Inferior parietal cortex (tissue), 1 donor: ENCODE data around the gene MRPS11.
"Not testable (repeated sequence)": the region's sequence is repeated elsewhere in the genome, so short reads cannot be mapped to it uniquely, and the experiment has no call there.

Experiments used
- DNase-seq: peaks from one replicate; pipeline ENCODE4 v3.0.0-alpha.2; 2016; ENCODE audit errors: extremely low spot score

The MRPS11 gene

GRCh38 chr15:88467073-88467934, at the start of gene MRPS11, which contains the start of gene MRPL46:
MRPS11 (plus strand) TSS chr15:88467708; CDS start chr15:88467718, 10 bp downstream.
MRPL46 (minus strand) TSS chr15:88467388; CDS start chr15:88467377, 11 bp downstream.
- DNase-seq: peak; percentile 97

- DNase-seq: no peak
These were observed 47.7 kb upstream of the MRPS11 start for GRCh38 chr15:88419830-88420229.

DNA sequence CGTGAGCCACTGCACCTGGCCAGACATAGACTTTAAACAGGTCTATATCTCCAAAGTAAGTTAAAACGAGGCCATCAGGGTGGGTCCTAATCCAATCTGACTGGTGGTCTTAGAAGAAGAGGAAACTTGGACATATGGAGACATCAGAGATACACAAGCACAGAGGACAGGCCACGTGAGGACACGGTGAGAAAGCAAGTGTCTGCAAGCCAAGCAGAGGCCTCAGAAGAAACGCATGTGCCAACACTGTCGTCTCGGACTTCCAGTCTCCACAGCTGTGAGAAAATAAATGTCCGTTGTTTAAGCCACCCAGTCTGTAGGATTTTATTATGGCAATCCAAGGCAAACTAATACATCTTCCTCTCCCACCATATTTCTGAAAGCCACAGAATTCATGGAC, 44.2 kb upstream of the MRPS11 start:
- DNase-seq: no peak

DNA sequence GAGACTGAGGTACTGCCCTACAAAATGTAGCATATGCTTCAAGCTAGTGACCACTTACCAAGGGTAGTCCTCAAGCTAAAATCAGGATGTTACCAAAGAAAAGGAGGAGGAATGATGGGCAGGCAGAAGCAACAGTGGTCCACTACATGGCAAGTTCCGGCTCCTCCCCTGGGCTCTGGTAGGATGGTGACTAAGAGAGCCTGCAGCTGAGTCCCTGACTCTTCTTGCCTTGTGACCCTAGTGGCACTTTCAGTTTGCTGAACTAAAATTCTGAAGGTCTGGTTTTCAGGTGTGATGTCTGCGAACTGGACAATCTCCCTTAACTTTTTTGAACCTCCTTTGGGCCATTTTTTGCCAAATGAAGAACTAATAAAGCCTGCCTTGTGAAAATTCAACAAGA, 41.2 kb upstream of the MRPS11 start:
- no peak for DNase-seq

- DNase-seq: no peak
These were observed 39.5 kb upstream of the MRPS11 start for GRCh38 chr15:88428053-88428452.

GRCh38 chr15:88428805-88429605, 38.5 kb upstream of the MRPS11 start:
- no peak for DNase-seq

GRCh38 chr15:88430051-88430450, 37.5 kb upstream of the MRPS11 start:
- no peak for DNase-seq

GRCh38 chr15:88431441-88431840, 36.1 kb upstream of the MRPS11 start:
- DNase-seq: no peak

GRCh38 chr15:88433046-88433685, 34.3 kb upstream of the MRPS11 start:
- no peak for DNase-seq

DNA sequence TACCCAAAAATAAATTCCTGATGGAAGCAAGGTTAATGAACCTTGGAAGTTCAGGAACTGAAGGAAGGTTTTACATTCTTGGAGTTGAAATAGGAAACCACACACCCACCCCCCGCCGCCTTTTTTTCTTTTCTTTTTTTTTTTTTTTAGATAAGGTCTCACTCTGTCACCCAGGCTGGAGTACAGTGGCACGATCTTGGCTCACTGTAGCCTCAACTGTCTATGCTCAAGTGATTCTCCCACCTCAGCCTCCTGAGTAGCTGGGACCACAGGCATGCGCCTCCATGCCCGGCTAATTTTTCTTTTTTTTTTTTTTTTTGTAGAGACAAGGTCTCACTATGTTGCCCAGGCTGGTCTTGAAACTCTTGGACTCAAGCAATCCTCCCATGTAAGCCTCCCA, 33.4 kb upstream of the MRPS11 start:
- not testable (repeated sequence) for DNase-seq

- no peak for DNase-seq
These were observed 29.3 kb upstream of the MRPS11 start for GRCh38 chr15:88438181-88438580.

DNA sequence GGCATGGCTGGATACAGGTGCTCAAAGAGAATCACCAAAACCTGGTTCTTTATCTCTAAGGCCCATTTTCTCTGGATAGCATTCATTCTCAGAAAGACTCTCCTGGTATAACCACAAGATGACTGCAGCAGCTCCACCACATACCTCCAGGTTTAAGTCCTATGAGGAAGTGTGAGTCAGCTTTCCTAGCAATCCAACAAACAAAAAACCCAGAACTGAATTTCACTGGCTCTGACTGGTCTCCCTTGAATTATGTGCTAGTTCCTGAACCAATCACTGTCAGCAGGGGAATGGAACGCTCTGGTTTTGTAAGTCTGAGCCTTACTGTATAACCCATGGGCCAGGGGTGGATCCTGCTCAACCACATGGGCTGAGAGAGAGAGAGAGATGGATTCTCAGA, 27.5 kb upstream of the MRPS11 start:
- no peak for DNase-seq

- DNase-seq: no peak
These were observed 26.3 kb upstream of the MRPS11 start for GRCh38 chr15:88441076-88441730.

DNA sequence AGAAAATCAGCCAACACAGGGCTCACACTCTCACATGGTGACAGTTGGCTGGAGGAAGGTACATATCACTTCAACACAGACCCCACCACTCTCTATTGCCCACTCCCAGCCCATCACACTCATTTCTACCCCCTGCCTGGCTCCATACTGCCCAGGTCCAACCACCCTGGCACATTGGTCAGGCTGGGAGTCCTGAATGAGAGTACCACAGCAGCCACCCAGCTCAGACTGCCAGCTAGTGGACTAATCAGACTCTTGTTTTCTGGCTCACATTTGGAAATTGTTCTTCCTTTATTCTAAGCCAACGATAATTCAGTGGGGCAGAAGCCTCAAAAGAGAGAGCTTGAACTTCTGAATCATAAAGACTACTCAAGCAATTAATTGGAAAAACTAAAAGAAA, 20.3 kb upstream of the MRPS11 start:
- no peak for DNase-seq

DNA sequence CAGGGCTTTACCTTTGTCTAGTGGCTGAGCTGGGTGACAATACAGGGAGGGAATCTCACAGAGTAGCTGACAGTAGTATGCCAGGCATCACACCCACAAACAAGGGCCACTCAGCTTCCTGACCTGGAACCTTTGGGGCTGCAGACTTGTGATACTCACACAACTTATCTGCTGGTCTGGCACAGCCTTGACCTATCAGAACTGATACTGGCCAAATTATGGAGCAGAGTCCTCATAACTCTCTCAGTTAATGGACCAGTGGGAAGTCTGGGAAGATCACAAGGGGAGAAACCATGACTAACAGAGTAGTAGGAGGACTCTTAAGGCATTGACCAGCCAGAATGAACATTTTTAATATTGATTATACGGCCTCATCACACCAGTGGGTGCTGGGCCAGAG, 19.8 kb upstream of the MRPS11 start:
- no peak for DNase-seq

DNA sequence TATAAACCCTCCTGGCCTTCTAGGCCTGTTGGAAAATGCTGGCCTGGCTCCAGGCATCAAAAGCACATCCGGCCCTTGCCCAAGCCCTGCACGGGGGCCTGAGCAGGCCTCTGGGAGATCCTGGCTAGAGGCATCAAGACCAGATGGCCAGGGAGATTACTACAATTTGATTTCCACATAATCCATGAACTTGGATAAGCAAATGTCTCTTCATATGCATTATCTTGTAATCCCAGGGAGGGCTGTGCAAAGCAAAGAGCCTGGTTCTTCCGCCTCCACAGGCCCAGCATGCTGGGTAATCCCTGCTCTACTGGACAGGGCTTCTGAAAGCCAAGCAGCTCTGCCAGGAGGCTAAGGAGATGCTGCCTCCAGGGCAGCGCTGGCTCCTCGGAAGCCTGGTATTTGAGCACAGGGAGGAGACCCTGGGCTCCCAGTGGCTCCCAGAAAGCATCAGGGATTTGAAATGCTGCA, 18.5 kb upstream of the MRPS11 start:
- no peak for DNase-seq

GRCh38 chr15:88449581-88449980, 17.9 kb upstream of the MRPS11 start:
- DNase-seq: no peak

DNA sequence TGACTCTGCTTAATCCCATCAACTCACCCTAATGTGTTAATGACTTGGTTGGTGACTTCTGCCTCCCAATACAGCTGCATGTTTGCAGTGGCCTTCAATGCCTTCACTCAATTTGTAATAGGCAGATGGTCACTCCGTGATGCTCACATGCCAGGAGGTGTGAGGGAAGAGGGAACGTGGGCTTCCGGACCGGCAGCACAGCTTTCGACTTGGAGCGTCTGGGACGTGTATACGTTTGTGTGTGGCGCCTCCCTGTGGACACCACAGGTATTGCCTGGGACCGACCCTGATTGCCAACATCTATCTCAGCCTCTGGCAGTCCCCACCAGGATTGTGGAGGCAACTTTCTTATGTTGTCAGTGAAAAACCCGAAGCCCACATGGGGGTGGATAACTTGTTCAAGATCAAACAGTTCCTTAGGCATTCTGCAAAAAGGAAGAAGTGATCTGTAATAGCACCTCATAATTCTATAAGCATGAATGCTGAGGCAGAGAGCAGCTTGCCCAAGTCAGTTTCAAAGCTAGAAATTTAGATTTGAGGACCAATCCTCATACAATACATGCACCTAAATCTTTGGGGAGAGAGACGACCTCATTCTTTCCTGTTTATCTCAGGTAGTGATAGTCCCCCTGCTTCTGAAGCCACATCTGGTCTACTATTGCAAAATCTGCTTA, 17.2 kb upstream of the MRPS11 start:
- DNase-seq: peak; percentile 74

GRCh38 chr15:88453651-88454050, 13.9 kb upstream of the MRPS11 start:
- no peak for DNase-seq

GRCh38 chr15:88454236-88454635, 13.3 kb upstream of the MRPS11 start:
- DNase-seq: no peak
